Measurements from ENCODE around the gene TRMT112.
"Not testable (repeated sequence)": the region's sequence is repeated elsewhere in the genome, so short reads cannot be mapped to it uniquely, and the experiment has no call there.

The TRMT112 gene

DNA sequence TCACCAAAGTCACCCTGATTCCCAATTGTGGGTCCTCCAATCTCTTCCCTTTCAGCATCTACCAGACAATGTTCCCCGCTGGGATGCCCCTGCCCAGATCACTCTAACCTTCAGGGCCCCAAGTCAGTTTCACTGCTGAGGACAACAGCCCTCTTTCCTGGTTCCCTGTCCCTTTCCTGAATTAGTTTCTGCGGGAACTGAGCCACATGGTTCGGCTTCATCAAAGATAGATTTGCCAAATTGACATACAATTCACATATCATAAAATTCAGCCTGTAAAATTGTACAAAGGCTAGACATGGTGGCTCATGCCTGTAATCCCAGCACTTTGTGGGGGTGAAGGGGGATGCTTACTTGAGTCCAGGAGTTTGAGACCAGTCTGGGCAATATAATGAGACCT lies 10.6 kb upstream of the TRMT112 start:
- DNase-seq = no peak

- no peak for DNase-seq
Observed at GRCh38 chr11:64327375-64327774, 10.0 kb upstream of the TRMT112 start.

GRCh38 chr11:64324692-64325469 lies 7.5 kb upstream of the TRMT112 start:
- DNase-seq = no peak

- DNase-seq = not testable (repeated sequence)
Observed at GRCh38 chr11:64323984-64324383, 6.6 kb upstream of the TRMT112 start.

DNA sequence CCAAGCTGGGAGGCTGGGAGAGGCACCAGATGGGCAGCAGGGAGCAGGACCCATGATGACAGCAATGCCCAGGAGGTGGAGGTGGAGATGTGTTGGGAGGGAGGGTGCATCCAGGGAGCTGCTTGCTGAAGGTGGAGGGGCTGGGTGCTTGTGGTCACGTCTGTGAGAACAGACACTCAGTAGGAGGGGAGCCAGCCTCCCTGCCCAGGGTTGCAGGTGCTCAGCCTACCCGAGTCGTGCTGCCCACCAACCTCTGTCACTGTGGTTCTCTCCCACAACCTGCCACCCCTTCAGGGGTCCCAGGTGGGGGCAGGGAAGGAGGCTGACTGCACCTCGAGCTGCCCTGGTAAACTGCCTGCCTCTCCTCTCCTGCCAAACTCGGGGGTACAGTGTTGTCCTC lies 6.0 kb upstream of the TRMT112 start:
- DNase-seq = no peak

DNA sequence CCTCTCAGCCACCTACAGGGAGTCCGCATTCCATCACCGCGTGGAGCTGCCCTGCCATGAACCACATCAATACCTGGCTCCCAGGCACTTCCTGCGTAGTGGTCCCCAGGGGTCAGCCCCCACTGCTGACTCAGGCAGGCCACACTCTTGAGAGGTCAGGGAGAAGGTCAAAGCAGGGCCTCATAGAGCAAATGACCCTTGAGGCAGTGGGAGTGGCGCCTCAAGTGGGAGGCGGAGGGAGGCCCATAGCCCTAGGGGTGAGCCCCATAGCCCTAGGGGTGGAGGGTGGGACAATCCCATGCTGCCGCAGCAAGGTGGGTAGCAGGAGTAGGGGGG lies 5.5 kb upstream of the TRMT112 start:
- no peak for DNase-seq

DNA sequence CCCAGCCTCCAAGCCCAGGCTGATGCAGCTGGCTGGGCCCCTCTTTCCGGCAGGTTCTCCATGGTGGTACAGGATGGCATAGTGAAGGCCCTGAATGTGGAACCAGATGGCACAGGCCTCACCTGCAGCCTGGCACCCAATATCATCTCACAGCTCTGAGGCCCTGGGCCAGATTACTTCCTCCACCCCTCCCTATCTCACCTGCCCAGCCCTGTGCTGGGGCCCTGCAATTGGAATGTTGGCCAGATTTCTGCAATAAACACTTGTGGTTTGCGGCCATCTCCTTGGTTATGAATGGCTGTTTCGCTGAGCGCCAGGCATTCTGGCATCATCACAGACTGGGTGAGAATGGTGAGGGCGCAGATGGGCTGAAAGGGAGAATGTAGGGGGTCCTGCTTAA lies 4.2 kb upstream of the TRMT112 start:
- DNase-seq = no peak

DNA sequence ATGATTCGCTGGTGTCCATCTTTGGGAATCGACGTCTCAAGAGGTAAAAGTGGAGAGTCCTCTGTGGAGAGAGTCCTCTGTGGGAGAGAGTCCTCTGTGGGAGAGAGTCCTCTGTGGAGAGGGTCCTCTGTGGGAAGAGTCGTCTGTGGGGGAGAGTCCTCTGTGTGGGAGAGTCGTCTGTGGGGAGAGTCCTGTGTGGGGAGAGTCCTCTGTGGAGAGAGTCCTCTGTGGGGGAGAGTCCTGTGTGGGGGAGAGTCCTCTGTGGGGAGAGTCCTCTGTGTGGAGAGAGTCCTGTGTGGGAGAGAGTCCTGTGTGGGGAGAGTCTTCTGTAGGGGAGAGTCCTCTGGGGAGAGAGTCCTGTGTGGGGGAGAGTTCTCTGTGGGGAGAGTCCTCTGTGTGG lies 3.7 kb upstream of the TRMT112 start:
- DNase-seq = no peak

DNA sequence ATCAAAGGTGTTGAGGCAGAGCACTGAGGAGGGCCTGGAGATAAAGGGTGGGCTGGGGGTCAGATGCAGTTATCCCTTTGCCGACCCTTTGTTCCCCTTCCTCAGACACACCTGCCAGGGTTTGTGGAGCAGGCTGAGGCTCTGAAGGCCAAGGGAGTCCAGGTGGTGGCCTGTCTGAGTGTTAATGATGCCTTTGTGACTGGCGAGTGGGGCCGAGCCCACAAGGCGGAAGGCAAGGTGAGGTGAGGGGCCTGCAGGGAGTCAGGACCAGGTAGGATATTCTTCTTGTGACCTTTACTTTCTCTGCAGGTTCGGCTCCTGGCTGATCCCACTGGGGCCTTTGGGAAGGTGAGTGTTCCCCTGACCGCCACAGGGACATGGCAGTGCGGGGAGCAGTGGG lies 3.2 kb upstream of the TRMT112 start:
- no peak for DNase-seq

DNA sequence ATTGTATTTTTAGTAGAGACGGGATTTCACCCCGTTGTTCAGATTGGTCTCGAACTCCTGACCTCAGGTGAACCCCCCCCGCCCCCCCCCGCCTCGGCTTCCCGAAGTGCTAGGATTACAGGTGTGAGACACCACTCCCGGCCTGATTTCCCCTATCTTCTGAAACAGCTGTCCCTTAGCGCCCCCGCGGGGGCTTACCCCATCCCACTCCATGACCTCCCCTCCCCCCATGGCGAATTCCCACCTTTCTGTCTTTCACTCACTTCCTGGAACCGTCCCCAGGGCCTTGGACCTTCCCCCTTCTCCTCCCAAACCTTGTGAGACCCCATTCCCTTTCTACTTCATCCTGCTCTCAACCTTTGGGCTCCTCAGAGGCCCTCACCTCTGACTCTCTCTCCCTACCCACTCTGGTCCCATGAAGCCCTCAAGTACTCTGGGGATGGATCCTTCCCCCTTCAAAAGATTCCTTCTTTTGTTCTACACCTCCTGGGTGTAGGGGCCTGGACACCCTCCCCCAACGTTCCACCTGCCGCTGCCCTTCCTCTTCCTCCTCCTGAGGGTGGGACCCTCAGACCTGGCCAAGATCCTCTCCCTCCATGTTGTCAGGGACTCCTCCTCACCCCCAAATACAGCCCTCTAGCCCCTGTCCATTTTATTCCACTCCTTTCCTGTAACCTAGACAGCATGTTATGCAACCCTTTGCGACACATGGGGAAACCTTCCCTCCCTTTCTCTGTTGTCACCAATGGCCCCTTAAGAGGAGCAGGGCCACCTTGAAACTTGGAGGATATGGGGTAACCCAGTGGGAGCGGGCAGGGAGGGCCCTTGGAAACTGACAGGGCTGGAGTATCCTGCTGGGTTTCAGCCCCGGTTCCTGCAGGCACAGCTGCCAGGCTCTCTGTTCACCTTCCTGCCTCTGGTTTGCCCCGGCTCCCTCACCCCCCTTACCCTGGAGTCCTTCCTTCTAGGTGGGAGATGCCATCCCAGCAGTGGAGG lies 1.7 kb upstream of the TRMT112 start:
- DNase-seq = no peak

GRCh38 chr11:64317961-64318765 lies 804 bp upstream of the TRMT112 start, which contains the start of gene PRDX5:
TSS of gene PRDX5 (plus strand) at chr11:64318121. CDS start at chr11:64318216, 95 bp downstream.
- peak; percentile 97 for DNase-seq

DNA sequence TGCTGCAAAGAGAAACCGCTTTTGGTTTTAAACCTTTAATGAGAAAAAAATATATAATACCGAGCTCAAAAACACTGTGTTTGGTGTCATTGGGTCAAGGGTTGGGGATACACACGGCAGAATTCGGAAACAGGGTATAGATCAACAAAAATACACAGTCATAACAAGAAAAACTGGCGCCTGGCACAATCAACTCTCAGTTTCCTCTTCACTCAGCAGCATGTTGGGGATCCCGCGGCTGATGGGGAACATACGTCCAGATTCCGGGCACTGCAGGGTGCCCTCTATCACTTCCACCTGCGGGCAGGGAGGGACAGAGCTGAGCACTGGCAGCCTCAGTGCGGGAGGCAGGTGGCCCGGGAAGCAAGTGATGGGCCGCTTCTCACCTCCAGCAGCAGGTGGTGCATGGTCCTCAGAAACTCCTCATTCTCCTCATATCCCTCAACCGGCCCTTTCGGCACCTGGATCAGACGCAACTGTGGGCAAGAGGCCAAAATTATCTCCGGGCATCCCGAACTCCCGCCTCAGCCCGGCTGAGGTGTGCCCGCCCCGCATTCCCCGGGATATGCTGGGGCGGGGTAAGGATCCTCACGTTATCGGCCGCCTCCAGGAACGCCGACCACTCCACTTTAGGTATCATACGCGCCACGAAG lies 561 bp downstream of the TRMT112 start:
- DNase-seq = peak; percentile 45 to 53

GRCh38 chr11:64315667-64316526 lies 1.5 kb downstream of the TRMT112 start:
- not testable (repeated sequence) for DNase-seq

DNA sequence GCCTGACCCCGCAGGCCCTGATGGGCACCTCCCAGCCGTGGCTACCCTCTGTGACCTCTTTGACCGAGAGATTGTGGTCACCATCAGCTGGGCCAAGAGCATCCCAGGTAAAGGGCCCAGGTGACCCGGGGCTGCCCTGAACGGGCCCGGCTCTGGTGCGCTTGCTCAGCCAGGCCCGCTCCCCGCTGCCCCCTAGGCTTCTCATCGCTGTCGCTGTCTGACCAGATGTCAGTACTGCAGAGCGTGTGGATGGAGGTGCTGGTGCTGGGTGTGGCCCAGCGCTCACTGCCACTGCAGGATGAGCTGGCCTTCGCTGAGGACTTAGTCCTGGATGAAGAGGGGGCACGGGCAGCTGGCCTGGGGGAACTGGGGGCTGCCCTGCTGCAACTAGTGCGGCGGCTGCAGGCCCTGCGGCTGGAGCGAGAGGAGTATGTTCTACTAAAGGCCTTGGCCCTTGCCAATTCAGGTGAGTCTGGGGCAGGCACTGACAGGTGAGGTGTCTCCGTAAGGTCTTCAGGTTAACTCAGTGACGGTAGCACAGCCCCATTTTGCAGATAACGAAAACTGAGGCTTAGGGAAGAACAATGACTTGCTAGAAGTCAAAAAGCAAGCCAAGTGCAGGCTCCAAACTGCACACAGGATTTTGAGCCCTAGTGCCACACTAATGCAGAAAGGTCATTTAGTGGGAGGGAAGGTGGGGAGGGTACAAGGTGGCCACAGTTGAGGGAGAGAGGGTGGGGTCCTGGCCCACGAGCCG lies 2.4 kb downstream of the TRMT112 start:
- no peak for DNase-seq

DNA sequence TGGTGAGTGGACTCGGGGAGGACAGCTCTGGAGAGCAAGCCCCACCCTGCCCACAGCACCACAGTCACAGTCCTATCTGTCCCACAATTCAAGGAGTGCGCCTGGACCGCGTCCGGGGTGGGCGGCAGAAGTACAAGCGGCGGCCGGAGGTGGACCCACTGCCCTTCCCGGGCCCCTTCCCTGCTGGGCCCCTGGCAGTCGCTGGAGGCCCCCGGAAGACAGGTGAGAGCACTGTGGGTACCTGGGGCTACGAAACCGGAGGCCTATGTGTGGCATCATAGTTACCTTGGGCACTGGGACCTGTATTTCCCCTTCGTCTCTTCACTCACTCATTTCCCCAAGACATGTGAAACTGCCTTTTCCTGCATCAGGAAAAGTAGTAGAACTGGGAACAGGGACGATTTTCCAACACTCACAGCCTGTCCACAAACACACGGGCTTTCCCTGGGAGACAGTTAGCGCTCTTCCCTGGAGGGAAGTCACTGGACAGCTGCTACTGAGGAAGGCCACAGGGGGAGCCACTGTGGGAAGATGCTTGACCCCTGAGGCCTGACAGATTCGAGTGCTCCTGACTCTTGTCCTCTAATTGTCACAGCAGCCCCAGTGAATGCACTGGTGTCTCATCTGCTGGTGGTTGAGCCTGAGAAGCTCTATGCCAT lies 3.1 kb downstream of the TRMT112 start:
- DNase-seq = no peak

GRCh38 chr11:64313491-64314145 lies 3.7 kb downstream of the TRMT112 start:
- no peak for DNase-seq

DNA sequence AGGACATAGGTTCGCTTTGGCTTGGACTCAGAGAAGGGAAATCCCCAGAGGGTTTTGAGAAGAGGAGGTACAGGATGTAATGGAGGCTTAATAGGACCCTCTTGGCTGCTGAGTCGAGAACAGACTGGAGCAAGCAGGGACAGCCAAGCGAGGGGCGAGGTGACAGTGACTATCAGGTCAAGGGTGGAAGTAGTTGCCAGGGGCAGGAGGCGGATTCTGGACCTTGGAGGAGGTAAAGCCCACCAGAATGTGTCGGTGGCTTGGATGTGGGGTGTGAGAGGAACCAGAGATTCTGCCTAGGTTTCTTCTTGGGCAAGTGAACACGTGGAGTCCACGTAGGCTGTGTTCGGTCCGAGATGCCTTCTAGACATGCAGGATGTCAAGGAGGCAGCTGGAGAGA lies 4.4 kb downstream of the TRMT112 start:
- DNase-seq = no peak

DNA sequence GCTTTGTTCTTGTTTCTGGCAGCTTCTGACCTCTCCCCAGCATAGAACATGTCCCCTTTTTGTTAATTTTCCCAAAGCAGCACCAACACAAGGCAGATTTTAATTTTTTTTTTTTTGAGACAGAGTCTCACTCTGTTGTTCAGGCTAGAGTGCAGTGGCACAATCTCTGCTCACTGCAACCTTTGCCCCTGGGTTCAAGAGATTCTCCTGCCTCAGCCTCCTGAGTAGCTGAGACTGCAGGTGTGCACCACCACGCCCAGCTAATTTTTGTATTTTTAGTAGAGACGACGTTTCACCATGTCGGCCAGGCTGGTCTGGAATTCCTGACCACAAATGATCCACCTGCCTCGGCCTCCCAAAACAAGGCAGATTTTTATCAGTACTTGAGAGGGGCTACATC lies 9.6 kb downstream of the TRMT112 start:
- not testable (repeated sequence) for DNase-seq

DNA sequence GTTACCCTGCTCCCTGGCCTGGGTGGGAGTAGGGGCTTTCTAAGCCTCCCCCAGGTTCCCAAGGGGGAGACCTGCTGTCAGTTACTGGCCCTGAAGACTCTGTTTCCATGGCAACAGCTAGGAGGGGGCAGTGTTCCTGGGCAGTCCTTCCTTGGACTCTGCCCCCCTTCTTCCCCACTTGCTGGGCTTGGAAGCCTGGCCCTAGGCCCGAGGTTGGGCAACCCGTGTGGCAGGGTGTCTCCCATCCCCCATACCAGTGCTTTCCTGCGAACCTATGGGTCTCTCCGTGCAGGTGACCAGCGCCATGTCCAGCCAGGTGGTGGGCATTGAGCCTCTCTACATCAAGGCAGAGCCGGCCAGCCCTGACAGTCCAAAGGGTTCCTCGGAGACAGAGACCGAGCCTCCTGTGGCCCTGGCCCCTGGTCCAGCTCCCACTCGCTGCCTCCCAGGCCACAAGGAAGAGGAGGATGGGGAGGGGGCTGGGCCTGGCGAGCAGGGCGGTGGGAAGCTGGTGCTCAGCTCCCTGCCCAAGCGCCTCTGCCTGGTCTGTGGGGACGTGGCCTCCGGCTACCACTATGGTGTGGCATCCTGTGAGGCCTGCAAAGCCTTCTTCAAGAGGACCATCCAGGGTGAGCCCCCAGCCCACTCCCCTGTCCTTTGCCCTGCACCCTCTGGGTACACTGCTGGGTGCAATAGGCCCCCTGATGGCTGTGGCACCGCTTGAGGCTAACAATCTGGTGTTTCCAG lies 10.3 kb downstream of the TRMT112 start:
- DNase-seq = no peak

Measured in CD4-positive, alpha-beta T cell treated with Interferon alpha-2 for 1 hour (primary cell).